IMR-90 (cell line): ENCODE measurements around the gene IQCB1.

Experiments used
- POLR2A ChIP-seq: IDR thresholded peaks from 2 replicates; pipeline ENCODE4 v1.6.1; 2012; ENCODE audit warnings: mild to moderate bottlenecking, low read depth, low read length
- SMC3 ChIP-seq: fragments of 150-350 bp; IDR thresholded peaks from 2 replicates; pipeline ENCODE4 v1.6.1; 2016; ENCODE audit warnings: low read depth, mild to moderate bottlenecking, antibody characterized with exemption, low read length, moderate library complexity

- TF ChIP-seq POLR2A (no peak), SMC3 (no peak)
These were observed 1.6 kb upstream of the IQCB1 start for GRCh38 chr3:121836481-121836880.
